Neural progenitor cell (in vitro differentiated cells): Measurements from ENCODE around the gene PITPNB. TPM values are rescaled to one million over a fixed set of nuclear protein-coding genes. Genes with fewer than 3 reads are reported as not detected.

Source experiments
- DNase-seq: peaks from one replicate; pipeline ENCODE4 v3.0.0-alpha.2; 2016; ENCODE audit warnings: low spot score
- H2AFZ ChIP-seq: fragments of 200-600 bp; sonication (generic); replicated peaks from 2 replicates; pipeline ENCODE4 v1.6.1; 2016; ENCODE audit warnings: antibody characterized with exemption
- H3F3A ChIP-seq: fragments of 200-600 bp; sonication (generic); 2 replicates; pipeline ENCODE4 v1.6.1; 2016; ENCODE audit warnings: antibody characterized with exemption, low read depth
- H3K27ac ChIP-seq: fragments of 200-600 bp; sonication (generic); 2 replicates; pipeline ENCODE4 v1.5.1; 2016; ENCODE audit warnings: mild to moderate bottlenecking
- H3K27me3 ChIP-seq: fragments of 200-600 bp; sonication (generic); 2 replicates; pipeline ENCODE4 v1.6.1; 2016; ENCODE audit warnings: mild to moderate bottlenecking, moderate library complexity
- H3K36me3 ChIP-seq: fragments of 200-600 bp; sonication (generic); 2 replicates; pipeline ENCODE4 v1.5.1; 2016
- H3K4me1 ChIP-seq: fragments of 200-600 bp; sonication (generic); 2 replicates; pipeline ENCODE4 v1.6.1; 2016; ENCODE audit warnings: mixed run types
- H3K4me2 ChIP-seq: fragments of 200-600 bp; sonication (generic); 2 replicates; pipeline ENCODE4 v1.6.1; 2016
- H3K4me3 ChIP-seq: fragments of 200-600 bp; sonication (generic); 2 replicates; pipeline ENCODE4 v1.5.1; 2016
- H3K79me2 ChIP-seq: fragments of 200-600 bp; sonication (generic); 2 replicates; pipeline ENCODE4 v1.6.1; 2016; ENCODE audit warnings: low read depth
- H3K9ac ChIP-seq: fragments of 200-600 bp; sonication (generic); 2 replicates; pipeline ENCODE4 v1.6.1; 2016
- H3K9me3 ChIP-seq: fragments of 200-600 bp; sonication (generic); 2 replicates; pipeline ENCODE4 v1.5.1; 2016; ENCODE audit warnings: low read depth
- H4K20me1 ChIP-seq: fragments of 200-600 bp; sonication (generic); 2 replicates; pipeline ENCODE4 v1.6.1; 2016; ENCODE audit warnings: low read depth
- H3K27ac Mint-ChIP-seq: 3 replicates; pipeline ENCODE4 v1.8.0; 2021; ENCODE audit warnings: mixed read lengths
- H3K27me3 Mint-ChIP-seq: 2 replicates; pipeline ENCODE4 v1.8.0; 2022; ENCODE audit warnings: low read depth, mild to moderate bottlenecking, inconsistent platforms, moderate library complexity, mixed read lengths; ENCODE audit not compliant: insufficient read depth
- H3K36me3 Mint-ChIP-seq: 3 replicates; pipeline ENCODE4 v1.8.0; 2021; ENCODE audit warnings: mixed read lengths
- H3K4me1 Mint-ChIP-seq: 3 replicates; pipeline ENCODE4 v1.8.0; 2021; ENCODE audit warnings: mixed read lengths
- H3K4me3 Mint-ChIP-seq: 3 replicates; pipeline ENCODE4 v1.8.0; 2021; ENCODE audit warnings: mild to moderate bottlenecking, moderate library complexity, mixed read lengths
- H3K9me3 Mint-ChIP-seq: 3 replicates; pipeline ENCODE4 v1.8.0; 2020; ENCODE audit warnings: mixed read lengths
- CTCF ChIP-seq: fragments of 200-600 bp; sonication (generic); IDR thresholded peaks from 2 replicates; pipeline ENCODE4 v1.5.1; 2017; ENCODE audit warnings: antibody characterized with exemption, mild to moderate bottlenecking
- EZH2 ChIP-seq: fragments of 200-600 bp; sonication (generic); IDR thresholded peaks from 2 replicates; pipeline ENCODE4 v1.6.1; 2017; ENCODE audit warnings: antibody characterized with exemption, mild to moderate bottlenecking, moderate library complexity
- EZH2phosphoT487 ChIP-seq: fragments of 200-600 bp; sonication (generic); IDR thresholded peaks from 2 replicates; pipeline ENCODE4 v1.6.1; 2017; ENCODE audit warnings: antibody characterized with exemption
- total RNA-seq: library from RNA; depleted of rRNA; stranded (reverse); fragments of >200 nt; gene quantifications from 2 replicates; pipeline ENCODE4 v1.2.3, GENCODE V29; 2015; ENCODE audit warnings: low replicate concordance

PITPNB gene
- total RNA-seq, 1 donor from 2014 or later = 32.5 TPM

DNA sequence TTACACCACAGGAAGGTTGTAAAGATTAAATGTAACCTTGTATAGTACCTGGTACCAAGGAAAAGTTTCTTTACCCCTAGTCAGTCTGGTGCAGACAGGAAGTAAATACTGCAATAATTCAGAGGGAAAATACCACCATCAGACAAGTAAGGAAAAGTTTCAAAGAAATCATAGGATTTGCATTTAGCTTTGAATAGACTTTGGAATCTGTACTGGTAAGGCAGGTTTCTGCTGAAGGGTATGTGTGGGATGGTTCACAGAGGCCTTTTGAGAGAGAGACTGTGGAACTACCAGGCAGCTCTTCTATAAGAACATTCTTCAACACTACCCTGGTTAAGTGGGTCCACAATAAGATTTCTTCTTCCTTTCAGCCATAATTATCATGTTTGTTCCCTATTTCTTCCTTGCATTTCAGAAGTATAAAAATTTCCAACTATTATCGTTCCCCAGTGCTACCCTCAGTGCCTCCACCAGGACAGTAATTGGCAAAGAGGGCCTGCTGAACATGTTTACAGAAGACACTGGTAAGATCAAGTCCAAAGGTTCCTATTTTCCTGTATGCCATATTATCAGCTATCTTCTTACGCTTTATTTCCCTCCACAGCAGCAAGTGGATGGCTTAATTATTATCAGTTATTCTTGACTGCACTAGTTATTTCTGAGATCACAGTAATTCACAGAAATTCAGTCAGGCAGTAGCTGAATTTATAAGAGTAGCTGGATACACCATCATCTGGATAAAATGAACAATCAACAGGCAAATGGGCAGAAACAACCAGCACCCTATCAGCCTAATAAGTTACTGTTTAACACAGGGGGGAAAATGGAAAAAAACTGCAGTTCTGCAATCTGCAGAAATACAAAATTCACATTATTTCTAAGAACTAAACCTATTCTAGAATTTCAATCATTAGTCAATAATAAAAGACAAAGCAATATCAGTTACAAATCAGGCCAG lies 48.5 kb downstream of the PITPNB start:
- peaks cover 5% of the 10 kb centered on the region for H3K79me2 ChIP-seq
- no peak overlapping the region for H2AFZ ChIP-seq
- H3K27me3 Mint-ChIP-seq = no peaks in the 10 kb centered on the region
- peaks cover 6% of the 10 kb centered on the region for H3K4me1 ChIP-seq
- peaks cover 13% of the 10 kb centered on the region for H3K36me3 Mint-ChIP-seq
- H3K4me3 Mint-ChIP-seq = no peak overlapping the region
- H3K36me3 ChIP-seq = peaks cover 7% of the 10 kb centered on the region
- no peaks in the 10 kb centered on the region for H3K27me3 ChIP-seq
- H3K27ac Mint-ChIP-seq = no peak overlapping the region
- no peak overlapping the region for H3K9ac ChIP-seq
- TF ChIP-seq CTCF (no peak), EZH2 (no peak), EZH2phosphoT487 (no peak)
- H3K4me2 ChIP-seq = no peak overlapping the region
- H3K9me3 ChIP-seq = no peaks in the 10 kb centered on the region
- peaks cover 24% of the 10 kb centered on the region for H3K4me1 Mint-ChIP-seq
- no peak for DNase-seq
- H4K20me1 ChIP-seq = peaks cover 20% of the 10 kb centered on the region
- no peak overlapping the region for H3K27ac ChIP-seq
- H3K4me3 ChIP-seq = no peak overlapping the region
- no peaks in the 10 kb centered on the region for H3K9me3 Mint-ChIP-seq
- no peaks in the 10 kb centered on the region for H3F3A ChIP-seq

DNA sequence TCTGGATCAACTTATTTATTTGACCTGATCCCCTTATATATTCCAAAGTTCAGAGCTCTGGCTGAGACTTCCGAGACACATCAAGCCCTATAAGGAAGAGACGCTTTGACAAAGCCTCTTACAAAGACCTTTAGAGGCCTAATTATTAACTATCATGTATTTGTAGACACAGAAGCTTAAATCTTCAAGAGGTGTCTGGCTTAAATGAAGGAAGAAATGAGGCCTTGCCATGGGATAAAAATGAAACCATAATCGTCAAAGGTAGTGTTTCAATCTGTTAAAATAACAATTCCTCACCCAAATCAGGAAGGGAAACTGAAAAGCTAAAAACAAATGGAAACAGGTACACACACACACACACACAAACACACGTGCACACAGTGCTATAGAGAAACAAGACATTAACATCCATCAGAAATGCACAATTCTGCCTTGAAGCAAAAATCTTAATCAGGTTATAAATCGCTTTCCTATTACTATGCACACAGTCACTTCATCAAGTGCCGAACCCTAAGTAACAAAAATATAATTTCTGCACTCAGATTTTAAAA lies 50.2 kb downstream of the PITPNB start:
- H3K9me3 Mint-ChIP-seq = no peaks in the 10 kb centered on the region
- no peaks in the 10 kb centered on the region for H3K27me3 Mint-ChIP-seq
- no peak for DNase-seq
- H3K4me1 Mint-ChIP-seq = peaks cover 26% of the 10 kb centered on the region
- H3K4me1 ChIP-seq = peaks cover 6% of the 10 kb centered on the region
- H3F3A ChIP-seq = no peaks in the 10 kb centered on the region
- peaks cover 11% of the 10 kb centered on the region for H4K20me1 ChIP-seq
- no peak overlapping the region for H3K4me3 Mint-ChIP-seq
- peaks cover 3% of the 10 kb centered on the region for H3K79me2 ChIP-seq
- H3K27ac Mint-ChIP-seq = no peak overlapping the region
- H3K36me3 Mint-ChIP-seq = peaks cover 13% of the 10 kb centered on the region
- no peak overlapping the region for H3K4me3 ChIP-seq
- no peak overlapping the region for H3K9ac ChIP-seq
- H3K9me3 ChIP-seq = no peaks in the 10 kb centered on the region
- peaks cover 12% of the 10 kb centered on the region for H3K36me3 ChIP-seq
- no peak overlapping the region for H3K27ac ChIP-seq
- no peak overlapping the region for H3K4me2 ChIP-seq
- no peak for TF ChIP-seq EZH2phosphoT487
- no peak for TF ChIP-seq CTCF
- TF ChIP-seq EZH2 = no peak
- H2AFZ ChIP-seq = no peak overlapping the region
- H3K27me3 ChIP-seq = no peaks in the 10 kb centered on the region

DNA sequence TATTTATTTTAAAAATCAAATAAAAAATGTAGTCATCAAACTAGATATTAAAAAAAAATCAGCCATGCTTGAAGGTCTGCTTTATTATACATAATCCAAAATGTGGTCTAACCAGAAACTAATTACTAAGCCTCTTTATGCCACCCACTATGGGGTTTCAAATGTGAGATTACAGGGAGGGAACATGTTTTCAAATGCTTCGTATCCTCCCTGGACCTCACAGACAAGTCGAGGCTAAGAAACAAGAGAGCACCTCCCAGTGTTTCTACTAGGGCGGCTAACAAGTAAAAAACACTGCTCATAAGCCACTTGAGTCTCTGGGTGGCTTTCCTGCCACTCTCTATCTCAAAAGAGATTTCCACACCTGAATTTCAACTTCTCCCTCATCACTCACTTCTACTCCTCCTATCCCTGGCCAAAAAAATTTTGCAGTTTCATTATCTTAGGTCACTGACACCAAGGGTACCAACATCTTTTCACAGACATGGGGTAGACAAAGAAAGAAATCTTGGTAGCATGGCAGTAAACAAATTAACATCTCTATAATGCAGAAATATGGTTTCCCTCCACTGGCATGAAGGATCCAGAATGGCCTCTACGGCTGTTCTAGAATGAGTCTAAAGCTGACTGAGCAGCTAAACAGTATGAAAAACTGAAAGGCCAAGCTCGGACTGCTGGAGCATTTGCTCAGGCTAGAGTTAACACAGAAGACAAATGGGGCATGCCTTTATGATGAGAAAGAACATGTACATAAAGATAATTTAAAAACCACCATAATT lies 50.9 kb downstream of the PITPNB start:
- DNase-seq = no peak
- Histone ChIP-seq H4K20me1 (peaks cover 11% of the 10 kb centered on the region), H3F3A (no peaks in the 10 kb centered on the region), H3K27ac (no peak overlapping the region), H3K4me3 (no peak overlapping the region), H3K9ac (no peak overlapping the region), H3K4me2 (no peak overlapping the region), H3K36me3 (peaks cover 7% of the 10 kb centered on the region), H3K27me3 (no peaks in the 10 kb centered on the region), H3K4me1 (peaks cover 6% of the 10 kb centered on the region), H2AFZ (no peak overlapping the region), H3K79me2 (peaks cover 3% of the 10 kb centered on the region), H3K9me3 (no peaks in the 10 kb centered on the region)
- Mint-ChIP-seq H3K27me3 (no peaks in the 10 kb centered on the region), H3K9me3 (no peaks in the 10 kb centered on the region), H3K4me1 (peaks cover 28% of the 10 kb centered on the region), H3K27ac (no peak overlapping the region), H3K4me3 (no peak overlapping the region), H3K36me3 (peaks cover 10% of the 10 kb centered on the region)
- TF ChIP-seq CTCF (no peak), EZH2 (no peak), EZH2phosphoT487 (no peak)
